DND-41 (cell line): ENCODE data around the gene SIGMAR1.

Experiments used
- EZH2 ChIP-seq: IDR thresholded peaks from 3 replicates; pipeline ENCODE4 v1.6.1; 2012; ENCODE audit warnings: borderline replicate concordance, low read depth, mild to moderate bottlenecking, moderate library complexity, low read length, inconsistent platforms; ENCODE audit not compliant: severe bottlenecking
- TF ChIP-seq, protein P1 (sequence below): IDR thresholded peaks from 2 replicates; pipeline ENCODE4 v1.5.1; 2012; ENCODE audit warnings: borderline replicate concordance, low read length, moderate library complexity, mild to moderate bottlenecking; ENCODE audit not compliant: poor library complexity, severe bottlenecking; ENCODE audit errors: extremely low read depth

- TF ChIP-seq EZH2 = no peak
- TF ChIP-seq, protein P1, sequence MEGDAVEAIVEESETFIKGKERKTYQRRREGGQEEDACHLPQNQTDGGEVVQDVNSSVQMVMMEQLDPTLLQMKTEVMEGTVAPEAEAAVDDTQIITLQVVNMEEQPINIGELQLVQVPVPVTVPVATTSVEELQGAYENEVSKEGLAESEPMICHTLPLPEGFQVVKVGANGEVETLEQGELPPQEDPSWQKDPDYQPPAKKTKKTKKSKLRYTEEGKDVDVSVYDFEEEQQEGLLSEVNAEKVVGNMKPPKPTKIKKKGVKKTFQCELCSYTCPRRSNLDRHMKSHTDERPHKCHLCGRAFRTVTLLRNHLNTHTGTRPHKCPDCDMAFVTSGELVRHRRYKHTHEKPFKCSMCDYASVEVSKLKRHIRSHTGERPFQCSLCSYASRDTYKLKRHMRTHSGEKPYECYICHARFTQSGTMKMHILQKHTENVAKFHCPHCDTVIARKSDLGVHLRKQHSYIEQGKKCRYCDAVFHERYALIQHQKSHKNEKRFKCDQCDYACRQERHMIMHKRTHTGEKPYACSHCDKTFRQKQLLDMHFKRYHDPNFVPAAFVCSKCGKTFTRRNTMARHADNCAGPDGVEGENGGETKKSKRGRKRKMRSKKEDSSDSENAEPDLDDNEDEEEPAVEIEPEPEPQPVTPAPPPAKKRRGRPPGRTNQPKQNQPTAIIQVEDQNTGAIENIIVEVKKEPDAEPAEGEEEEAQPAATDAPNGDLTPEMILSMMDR = no peak
Measured at GRCh38 chr9:34684816-34685215, 47.2 kb upstream of the SIGMAR1 start.
